PC-3 (cell line): ENCODE results near the gene TCF12. TPM values are rescaled to one million over a fixed set of nuclear protein-coding genes. Genes with fewer than 3 reads are reported as not detected.
A peak's percentile ranks its signal among the peaks of the same experiment; 100 is the strongest.

ENCODE experiments used
- ATAC-seq: fragments of 200-7000 bp; cut with Tn5 transposase; 2 replicates; pipeline ENCODE4 v1.9.1; 2020; ENCODE audit warnings: mild to moderate bottlenecking, moderate library complexity
- BruUV-seq: library from RNA; stranded (reverse); fragments of 400-500 nt; replicated peaks from 2 replicates; lab custom pipeline; 2021; lab: Mats Ljungman, UMichigan
- CTCF ChIA-PET: fragments of 300-600 bp; sonication (Branson Sonifier 250); formaldehyde crosslinking; loops from one replicate; lab custom pipeline; 2022; ENCODE audit warnings: antibody characterized with exemption; lab: Charles Lee
- POLR2A ChIA-PET: fragments of 300-600 bp; sonication (Branson Sonifier 250); formaldehyde crosslinking; loops from one replicate; lab custom pipeline; 2022; ENCODE audit warnings: antibody characterized with exemption; ENCODE audit not compliant: unreplicated experiment; lab: Charles Lee
- DNase-seq: peaks from one replicate; pipeline ENCODE4 v3.0.0-alpha.2; 2015
- H2AFZ ChIP-seq: fragments of 300-600 bp; sonication (generic); 2 replicates; pipeline ENCODE4 v1.6.0; 2016; ENCODE audit warnings: antibody characterized with exemption, low read length
- H3F3A ChIP-seq: fragments of 300-600 bp; sonication (generic); one replicate; pipeline ENCODE4 v1.6.0; 2017; ENCODE audit warnings: antibody characterized with exemption, low read length, control low read depth, mild to moderate bottlenecking; ENCODE audit not compliant: unreplicated experiment
- H3K27ac ChIP-seq: fragments of 300-600 bp; sonication (generic); 2 replicates; pipeline ENCODE4 v1.5.1; 2016; ENCODE audit warnings: mild to moderate bottlenecking, low read length
- H3K27me3 ChIP-seq: fragments of 300-600 bp; sonication (generic); 2 replicates; pipeline ENCODE4 v1.6.1; 2016; ENCODE audit warnings: low read length, mixed read lengths
- H3K36me3 ChIP-seq: fragments of 300-600 bp; sonication (generic); 2 replicates; pipeline ENCODE4 v1.6.1; 2016; ENCODE audit warnings: low read depth, mixed run types, low read length, mixed read lengths
- H3K4me1 ChIP-seq: fragments of 300-600 bp; sonication (generic); 2 replicates; pipeline ENCODE4 v1.5.1; 2016; ENCODE audit warnings: low read length; ENCODE audit not compliant: insufficient read depth
- H3K4me2 ChIP-seq: fragments of 300-600 bp; sonication (generic); 2 replicates; pipeline ENCODE4 v1.6.0; 2016; ENCODE audit warnings: low read length
- H3K4me3 ChIP-seq: fragments of 300-600 bp; sonication (generic); 2 replicates; pipeline ENCODE4 v1.5.1; 2016; ENCODE audit warnings: mild to moderate bottlenecking, low read length, mixed read lengths
- H3K79me2 ChIP-seq: fragments of 300-600 bp; sonication (generic); 2 replicates; pipeline ENCODE4 v1.6.1; 2017; ENCODE audit warnings: low read length, mixed read lengths
- H3K9ac ChIP-seq: fragments of 300-600 bp; sonication (generic); 2 replicates; pipeline ENCODE4 v1.6.0; 2016; ENCODE audit warnings: mild to moderate bottlenecking, low read length
- H3K9me2 ChIP-seq: fragments of 300-600 bp; sonication (generic); replicated peaks from 2 replicates; pipeline ENCODE4 v1.6.1; 2016; ENCODE audit warnings: mixed run types, low read length, mixed read lengths
- H3K9me3 ChIP-seq: fragments of 300-600 bp; sonication (generic); 2 replicates; pipeline ENCODE4 v1.6.1; 2016; ENCODE audit warnings: low read length, mixed read lengths
- H4K20me1 ChIP-seq: fragments of 300-600 bp; sonication (generic); 2 replicates; pipeline ENCODE4 v1.6.1; 2016; ENCODE audit warnings: low read length, mixed read lengths
- CTCF ChIP-seq: fragments of 300-600 bp; sonication (generic); conservative IDR thresholded peaks from 2 replicates; pipeline ENCODE4 v1.5.1; 2017; ENCODE audit warnings: antibody characterized with exemption, low read depth, mild to moderate bottlenecking, low read length
- EZH2 ChIP-seq: fragments of 300-600 bp; sonication (generic); IDR thresholded peaks from one replicate; pipeline ENCODE4 v1.6.1; 2017; ENCODE audit warnings: antibody characterized with exemption, mild to moderate bottlenecking, low read length; ENCODE audit not compliant: unreplicated experiment
- EZH2phosphoT487 ChIP-seq: fragments of 300-600 bp; sonication (generic); IDR thresholded peaks from 2 replicates; pipeline ENCODE4 v1.6.1; 2018; ENCODE audit warnings: mild to moderate bottlenecking, antibody characterized with exemption, low read length, borderline replicate concordance
- intact Hi-C: fragments of 100-400 bp; cut with micrococcal nuclease; formaldehyde crosslinking; loops from 2 replicates; pipeline ENCODE4 v1.9.0; 2023
- total RNA-seq: library from RNA; depleted of rRNA; stranded (reverse); fragments of >200 nt; gene quantifications from 2 replicates; pipeline ENCODE4 v1.2.3, GENCODE V29; 2014

TCF12 gene
- total RNA-seq, 1 experiment from 2014 or later = 103 TPM

GRCh38 chr15:56919609-56920366, 1.3 kb downstream of the TCF12 start:
- H3K4me3 ChIP-seq = peak overlapping the region; percentile 90
- H4K20me1 ChIP-seq = no peaks in the 10 kb centered on the region
- no peak for TF ChIP-seq EZH2phosphoT487
- no peak for TF ChIP-seq CTCF
- TF ChIP-seq EZH2 = no peak
- intact Hi-C loops = loop anchor here (5.0 to 10.0 kb wide), 6 partner anchors 68 to 293 kb away; partner anchors contain the start of gene ZNF280D
- DNase-seq (peak; percentile 23), ATAC-seq (peak; percentile 13; the same call in 1 of the 2 replicates)
- H3F3A ChIP-seq = no peaks in the 10 kb centered on the region
- H3K9ac ChIP-seq = peak overlapping the region; percentile 95
- H3K4me2 ChIP-seq = peak overlapping the region; percentile 80
- no peaks in the 10 kb centered on the region for H3K9me3 ChIP-seq
- no peaks in the 10 kb centered on the region for H3K9me2 ChIP-seq
- BruUV-seq = TSS peak; percentile 41
- peaks cover 30% of the 10 kb centered on the region for H3K4me1 ChIP-seq
- H3K79me2 ChIP-seq = peaks cover 52% of the 10 kb centered on the region
- H3K27ac ChIP-seq = peak overlapping the region; percentile 26
- CTCF ChIA-PET = no interaction called here
- POLR2A ChIA-PET = no interaction called here
- peak overlapping the region; percentile 91 for H2AFZ ChIP-seq
- no peaks in the 10 kb centered on the region for H3K27me3 ChIP-seq
- 0 out of 2 replicates have a peak, but pooled peaks cover 9% of the 10 kb centered on the region for H3K36me3 ChIP-seq

DNA sequence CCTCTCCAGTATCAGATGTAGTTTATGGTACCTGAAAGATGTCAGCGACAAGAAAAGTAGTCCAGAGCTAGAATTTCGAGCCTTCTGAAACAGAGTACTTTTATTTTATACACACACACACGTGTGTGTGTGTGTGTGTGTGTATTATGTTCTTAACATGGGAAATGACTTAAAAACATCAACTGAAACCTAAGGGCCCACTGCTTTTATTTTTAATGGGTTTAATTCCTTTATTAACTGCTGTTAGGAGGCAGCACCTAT, 1.9 kb downstream of the TCF12 start:
- no peaks in the 10 kb centered on the region for H4K20me1 ChIP-seq
- H3K9me2 ChIP-seq = no peaks in the 10 kb centered on the region
- H3K4me2 ChIP-seq = peak overlapping the region; percentile 80
- ChIA-PET CTCF (no interaction called here), POLR2A (no interaction called here)
- no peaks in the 10 kb centered on the region for H3F3A ChIP-seq
- H3K27ac ChIP-seq = no peak overlapping the region
- no peak for TF ChIP-seq EZH2phosphoT487
- no peak for TF ChIP-seq EZH2
- no peak for TF ChIP-seq CTCF
- no peak for ATAC-seq
- H2AFZ ChIP-seq = peak overlapping the region; percentile 91
- BruUV-seq = no TSS peak
- peak overlapping the region; percentile 95; the same call in 1 of the 2 replicates for H3K9ac ChIP-seq
- intact Hi-C loops = loop anchor here (5.0 to 10.0 kb wide), 3 partner anchors 67 to 217 kb away; no protein-coding TSS in a partner anchor
- no peaks in the 10 kb centered on the region for H3K27me3 ChIP-seq
- peaks cover 30% of the 10 kb centered on the region for H3K4me1 ChIP-seq
- H3K4me3 ChIP-seq = peak overlapping the region; percentile 90
- DNase-seq = no peak
- no peaks in the 10 kb centered on the region for H3K9me3 ChIP-seq
- H3K36me3 ChIP-seq = 0 out of 2 replicates have a peak, but pooled peaks cover 9% of the 10 kb centered on the region
- H3K79me2 ChIP-seq = peaks cover 52% of the 10 kb centered on the region

- H3K36me3 ChIP-seq = 0 out of 2 replicates have a peak, but pooled peaks cover 9% of the 10 kb centered on the region
- no peak for TF ChIP-seq CTCF
- intact Hi-C loops = loop anchor here (2.0 to 10.0 kb wide), 4 partner anchors 64 to 432 kb away; no protein-coding TSS in a partner anchor
- BruUV-seq = no TSS peak
- no peaks in the 10 kb centered on the region for H3F3A ChIP-seq
- H3K79me2 ChIP-seq = peaks cover 70% of the 10 kb centered on the region
- H3K9ac ChIP-seq = no peak overlapping the region
- no peaks in the 10 kb centered on the region for H3K9me2 ChIP-seq
- CTCF ChIA-PET = no interaction called here
- ATAC-seq (no peak), DNase-seq (peak; percentile 39)
- H2AFZ ChIP-seq = no peak overlapping the region
- H3K9me3 ChIP-seq = no peaks in the 10 kb centered on the region
- peak overlapping the region; percentile 61 for H3K4me2 ChIP-seq
- POLR2A ChIA-PET = interaction anchor here (0.7 kb wide), 1 partner anchor 185 kb away, joined by 6 read pairs; no protein-coding TSS in a partner anchor
- H3K4me1 ChIP-seq = peaks cover 25% of the 10 kb centered on the region
- no peaks in the 10 kb centered on the region for H3K27me3 ChIP-seq
- H3K4me3 ChIP-seq = peak overlapping the region; percentile 27; the same call in 1 of the 2 replicates
- no peak overlapping the region for H3K27ac ChIP-seq
- no peaks in the 10 kb centered on the region for H4K20me1 ChIP-seq
Measured at GRCh38 chr15:56923174-56923591, 4.7 kb downstream of the TCF12 start.
